Suprapubic skin (tissue), 3 donors: ENCODE measurements around the gene PTPRN2.

ENCODE experiments used
- CTCF ChIP-seq, 2 donors: fragments of 200-600 bp in 1 of 2; fragments of 450-650 bp in 1 of 2; sonication (generic) in 1 of 2; IDR thresholded peaks; one replicate each; pipeline ENCODE4 v1.5.1; 2016 to 2019; ENCODE audit warnings: antibody characterized with exemption in 2 of 2, mild to moderate bottlenecking in 1 of 2, moderate library complexity in 1 of 2
- POLR2AphosphoS5 ChIP-seq, 3 donors: sonication (generic); formaldehyde crosslinking; IDR thresholded peaks; one replicate each; pipeline ENCODE4 v1.6.1; 2017; ENCODE audit warnings: antibody characterized with exemption in 3 of 3

DNA sequence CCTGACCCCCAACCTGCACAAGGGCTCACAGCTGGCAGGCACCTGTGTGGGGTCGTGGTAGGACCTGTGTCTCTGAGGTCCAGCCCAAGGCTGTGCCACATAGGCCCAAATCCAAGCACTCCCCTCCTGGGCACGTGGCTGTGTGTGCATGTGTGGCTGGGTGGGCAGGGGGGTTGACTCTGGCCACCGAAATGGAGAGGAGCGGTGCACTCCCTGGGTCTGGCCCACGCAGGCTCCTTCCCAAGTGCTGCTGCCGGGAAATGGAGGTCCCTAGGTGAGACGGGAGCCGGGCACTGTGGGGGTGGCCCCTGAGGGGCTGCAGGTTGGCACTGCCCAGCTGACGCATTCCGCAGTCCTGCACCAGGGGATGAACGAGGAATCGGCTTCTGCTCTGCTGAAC, 722.7 kb downstream of the PTPRN2 start:
- TF ChIP-seq CTCF (IDR thresholded peaks at IDR 0.05) (no peak), POLR2AphosphoS5 (IDR thresholded peaks at IDR 0.05) (no peak)
